A673 (cell line): ENCODE results near the gene SMIM13.

Source experiments
- CTCF ChIP-seq: fragments of 300-800, 200-600 bp; sonication (generic); conservative IDR thresholded peaks from 2 replicates; pipeline ENCODE4 v1.5.1; 2017; ENCODE audit warnings: low read depth, mild to moderate bottlenecking, antibody characterized with exemption, low read length, moderate library complexity, mixed read lengths
- EZH2 ChIP-seq: fragments of 200-600 bp; sonication (generic); IDR thresholded peaks from 2 replicates; pipeline ENCODE4 v1.6.1; 2017; ENCODE audit warnings: borderline replicate concordance, low read depth, mild to moderate bottlenecking, mixed read lengths, antibody characterized with exemption, low read length; ENCODE audit not compliant: poor library complexity, severe bottlenecking

GRCh38 chr6:11132194-11132888, 38.7 kb downstream of the SMIM13 start:
- TF ChIP-seq CTCF = no peak
- no peak for TF ChIP-seq EZH2
